ENCODE measurements around the gene SRSF8.
"Not testable (repeated sequence)": the region's sequence is repeated elsewhere in the genome, so short reads cannot be mapped to it uniquely, and the experiment has no call there.

The SRSF8 gene

DNA sequence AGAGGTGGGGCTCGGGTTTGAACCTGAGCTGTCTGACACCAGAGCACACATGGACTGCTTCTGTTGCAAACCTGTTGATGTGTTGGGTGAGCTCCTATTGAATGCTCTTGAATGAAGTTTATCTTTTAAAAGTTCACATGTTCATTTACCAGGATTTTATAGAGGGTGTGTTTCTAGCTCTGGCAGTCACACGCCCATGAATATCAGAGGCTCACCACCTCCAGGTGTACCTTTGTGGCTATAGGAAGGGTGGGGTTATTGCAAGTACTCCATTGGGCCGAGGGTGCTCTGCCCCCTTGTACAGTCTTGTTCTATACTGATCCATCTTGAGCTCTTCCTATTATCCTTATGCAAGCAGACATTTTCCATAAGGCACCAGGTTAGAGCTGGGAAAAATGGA is 32.1 kb downstream of the SRSF8 start:
- DNase-seq (ENCODE audit: low read depth), result no peak

DNA sequence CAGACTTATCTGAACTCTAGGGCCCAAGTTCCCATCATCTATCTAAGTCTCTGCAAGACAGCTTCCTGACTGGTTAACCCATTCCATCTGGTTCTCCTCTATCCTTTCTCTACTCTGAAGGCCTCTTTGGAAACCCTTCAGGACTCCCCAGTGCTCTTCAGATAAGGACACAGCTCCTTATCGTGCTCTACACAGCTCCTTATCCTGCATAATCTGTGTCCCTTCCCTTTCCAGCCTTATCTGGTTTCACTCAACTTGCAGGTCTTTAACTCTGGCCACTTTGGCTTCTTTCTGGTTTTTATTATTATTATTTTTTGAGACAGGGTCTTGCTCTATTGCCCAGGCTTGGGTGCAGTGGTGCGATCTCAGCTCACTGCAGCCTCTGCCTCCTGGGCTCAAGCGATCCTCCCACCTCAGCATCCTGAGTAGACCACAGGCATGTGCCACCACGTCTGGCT is 33.5 kb downstream of the SRSF8 start:
- DNase-seq (ENCODE audit: low read depth), result no peak

DNA sequence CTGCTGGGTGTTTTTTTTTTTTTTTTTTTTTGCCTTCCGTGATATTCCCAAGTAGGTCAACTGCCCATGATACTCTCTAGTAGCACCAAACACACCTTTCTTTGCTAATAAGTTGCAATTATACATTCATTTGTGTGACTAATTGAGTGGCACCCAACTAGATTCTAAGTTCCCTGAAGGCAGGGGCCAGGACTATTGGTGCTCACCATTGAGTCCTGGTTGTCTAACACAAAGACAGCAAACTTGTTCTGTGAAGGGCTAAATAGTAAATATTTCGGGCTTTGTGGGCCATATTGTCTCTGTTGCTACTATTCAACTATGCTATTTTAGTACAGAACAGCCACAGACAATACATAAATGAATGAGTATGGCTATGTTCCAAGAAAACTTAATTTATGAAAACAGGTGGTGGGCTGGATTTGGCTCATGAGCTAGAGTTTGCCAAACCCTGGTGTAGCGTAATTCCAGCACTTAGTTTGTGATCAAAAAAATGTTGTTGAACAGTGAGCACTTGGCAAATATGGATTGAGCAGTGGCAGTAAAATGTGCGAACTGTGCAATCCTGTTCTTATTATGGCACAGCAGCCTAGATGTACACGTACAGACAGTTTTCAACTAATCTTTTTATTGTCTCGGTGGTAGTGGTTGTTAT is 34.3 kb downstream of the SRSF8 start:
- DNase-seq (ENCODE audit: low read depth), result no peak

DNA sequence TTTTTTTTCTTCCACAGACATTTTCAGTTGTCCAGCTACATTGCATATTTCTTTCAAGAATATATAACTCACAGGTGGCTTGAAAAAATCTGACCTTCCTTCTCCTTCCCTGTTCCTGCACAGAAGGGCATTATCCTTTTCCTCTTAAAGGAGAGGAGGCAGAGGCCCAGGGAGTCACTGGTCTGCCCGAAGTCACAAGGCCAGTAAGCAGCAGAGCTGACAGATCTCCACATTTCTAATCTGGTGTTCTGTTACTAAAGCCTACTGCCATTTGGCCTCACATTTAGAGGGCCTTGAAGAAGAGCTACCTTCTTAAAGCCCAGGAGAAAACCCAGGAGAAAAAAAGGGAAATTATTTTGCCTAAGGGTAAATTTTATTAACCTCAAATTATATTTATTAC is 35.2 kb downstream of the SRSF8 start:
- no peak for DNase-seq (ENCODE audit: low read depth)

DNA sequence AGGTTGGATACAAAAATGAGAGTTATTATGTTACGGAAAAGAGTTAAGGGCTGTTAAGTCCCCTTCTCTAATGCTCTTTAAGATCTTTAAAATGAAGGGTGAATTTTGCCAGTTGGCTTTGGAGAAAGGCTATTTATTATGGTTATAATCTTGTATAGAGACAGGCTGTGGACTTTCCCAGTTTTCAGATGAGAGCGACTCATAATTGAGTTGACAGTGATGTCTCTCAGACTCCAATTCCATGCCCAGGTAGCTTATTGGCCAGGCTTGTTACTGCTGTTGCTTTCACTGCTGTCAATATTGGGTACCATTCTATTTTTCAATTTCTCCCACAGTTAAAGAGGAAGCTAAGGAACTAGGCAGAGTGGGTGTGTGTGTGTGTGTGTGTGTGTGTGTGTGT is 36.0 kb downstream of the SRSF8 start:
- no peak for DNase-seq (ENCODE audit: low read depth)

DNA sequence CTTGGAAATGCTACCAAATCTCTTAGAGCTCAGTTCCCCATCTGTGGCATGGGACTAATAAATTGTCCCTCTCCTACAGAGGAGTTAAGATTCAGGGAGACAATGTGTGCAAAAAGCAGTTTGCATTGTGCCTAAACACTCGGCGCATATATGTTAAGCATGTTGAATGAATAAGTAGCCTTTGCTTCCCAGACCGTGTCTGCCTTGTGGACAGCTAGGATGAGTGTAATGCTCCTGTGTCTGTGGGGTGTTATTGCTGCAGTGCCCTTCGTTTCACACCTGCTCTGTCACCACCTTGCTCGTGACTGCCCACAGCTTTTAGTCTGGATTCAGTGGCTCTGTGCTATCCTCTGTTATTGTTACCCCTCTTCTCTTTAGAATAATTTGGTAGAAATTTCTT is 37.0 kb downstream of the SRSF8 start:
- no peak for DNase-seq (ENCODE audit: low read depth)

DNA sequence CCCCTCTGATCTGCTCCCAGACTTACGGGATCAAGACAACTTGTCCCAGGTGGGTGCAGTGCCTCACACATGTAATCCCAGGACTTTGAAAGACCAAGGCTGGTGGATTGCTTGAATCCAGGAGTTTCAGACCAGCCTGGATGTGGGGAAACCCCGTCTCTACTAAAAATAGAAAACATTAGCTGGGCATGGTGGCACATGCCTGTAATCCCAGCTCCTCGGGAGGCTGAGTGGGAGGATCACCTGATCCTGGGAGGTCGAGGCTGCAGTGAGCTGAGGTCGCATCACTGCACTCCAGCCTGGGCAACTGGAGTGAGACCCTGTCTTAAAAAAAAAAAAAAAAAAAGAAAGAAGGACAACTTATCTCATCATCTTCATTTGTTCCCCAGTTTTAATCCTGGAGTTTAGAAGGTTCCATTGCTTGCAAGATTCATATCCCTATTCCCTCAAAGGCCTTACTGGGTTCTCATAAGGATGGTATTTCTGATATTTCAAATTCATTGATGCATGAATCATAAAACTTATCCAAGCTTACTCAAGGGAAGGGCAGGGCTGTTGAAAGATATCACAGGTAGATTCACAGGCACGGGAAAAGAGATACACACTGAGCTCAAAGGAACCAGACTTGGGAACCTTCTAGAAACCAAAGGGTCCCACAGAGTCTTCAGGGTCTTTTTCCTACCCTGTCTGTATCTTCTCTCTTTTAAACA is 37.6 kb downstream of the SRSF8 start:
- DNase-seq (ENCODE audit: low read depth), result no peak

DNA sequence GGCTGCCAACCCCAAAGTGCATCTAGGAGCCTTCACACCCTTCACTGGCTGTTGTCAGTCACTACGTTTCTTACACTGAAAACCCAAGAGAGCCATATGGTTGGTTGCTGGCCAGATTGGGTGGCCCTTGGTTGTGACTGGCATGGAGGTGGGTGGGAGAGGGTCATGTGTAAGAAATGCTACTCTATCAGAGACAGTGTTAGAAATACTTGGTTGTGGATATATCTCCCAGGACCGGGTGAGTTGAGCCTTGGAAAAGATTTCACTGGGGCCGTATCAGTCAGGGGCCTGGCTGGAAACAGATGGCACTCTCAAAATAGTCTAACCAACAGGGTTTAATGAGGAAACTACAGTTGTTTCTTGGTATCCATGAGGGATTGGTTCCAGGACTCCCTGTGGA is 38.1 kb downstream of the SRSF8 start:
- DNase-seq (ENCODE audit: low read depth), result no peak

DNA sequence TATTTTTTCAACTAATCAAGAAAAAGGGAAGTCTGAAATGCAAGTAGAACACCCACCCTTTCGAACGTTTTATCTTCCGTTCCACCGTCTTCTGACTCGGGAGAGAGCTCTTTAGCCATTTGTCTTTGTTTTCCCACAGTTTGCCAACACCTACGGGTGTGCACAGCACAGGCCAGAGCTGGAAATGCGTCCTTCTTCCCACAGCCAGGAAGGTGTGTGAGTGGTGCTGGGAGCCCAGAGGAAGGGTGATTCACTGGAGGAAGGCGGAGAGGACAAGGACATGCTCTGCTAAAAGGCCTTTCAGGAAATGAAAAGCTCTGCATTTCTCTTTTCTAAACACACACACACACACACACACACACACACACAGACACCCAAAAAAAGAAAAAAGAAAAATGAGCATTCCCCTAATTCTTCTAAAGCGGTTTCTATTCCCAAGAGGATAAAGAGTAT is 41.5 kb downstream of the SRSF8 start:
- DNase-seq (ENCODE audit: low read depth), result no peak

DNA sequence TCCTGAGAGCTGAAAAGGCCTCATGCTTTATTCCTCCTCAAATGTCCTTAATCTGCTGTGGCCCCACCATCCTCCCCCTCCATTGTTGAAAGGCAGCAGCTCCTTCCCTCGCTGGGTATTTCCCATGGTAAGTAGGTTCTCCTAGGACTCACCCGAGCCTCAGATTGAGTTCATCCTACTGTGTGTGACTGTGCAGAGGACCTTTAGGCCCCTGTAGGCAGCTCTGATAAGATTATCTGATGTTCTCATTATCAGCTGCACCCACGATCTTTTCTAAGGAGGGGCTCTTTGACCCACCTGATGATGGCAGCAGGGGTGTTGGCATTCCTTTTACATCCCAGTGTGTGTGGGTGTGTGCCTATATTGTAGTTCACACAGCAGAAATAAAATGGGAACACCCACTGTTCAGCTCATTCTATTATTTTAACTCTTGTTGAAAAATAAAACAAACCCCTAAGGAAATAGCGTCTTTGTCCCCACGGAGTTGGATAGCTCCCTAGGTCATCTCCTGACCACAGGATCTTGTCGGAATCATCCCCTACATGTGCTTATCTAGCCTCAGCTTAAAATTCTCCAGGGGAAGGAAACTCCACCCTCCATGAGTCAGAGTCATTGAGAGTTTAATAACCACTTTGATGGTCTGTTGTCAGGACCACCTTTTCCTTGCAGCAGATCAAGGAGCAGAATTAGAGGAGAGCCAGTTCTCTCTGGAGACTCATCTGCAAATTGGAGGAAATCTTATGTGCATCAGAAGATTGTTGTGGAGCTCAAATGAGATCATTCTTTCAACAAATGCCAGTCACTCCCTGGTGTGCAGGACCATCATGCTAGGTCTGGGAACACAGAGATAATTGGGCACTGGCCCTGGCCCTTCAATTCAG is 42.2 kb downstream of the SRSF8 start:
- DNase-seq (ENCODE audit: low read depth), result no peak

DNA sequence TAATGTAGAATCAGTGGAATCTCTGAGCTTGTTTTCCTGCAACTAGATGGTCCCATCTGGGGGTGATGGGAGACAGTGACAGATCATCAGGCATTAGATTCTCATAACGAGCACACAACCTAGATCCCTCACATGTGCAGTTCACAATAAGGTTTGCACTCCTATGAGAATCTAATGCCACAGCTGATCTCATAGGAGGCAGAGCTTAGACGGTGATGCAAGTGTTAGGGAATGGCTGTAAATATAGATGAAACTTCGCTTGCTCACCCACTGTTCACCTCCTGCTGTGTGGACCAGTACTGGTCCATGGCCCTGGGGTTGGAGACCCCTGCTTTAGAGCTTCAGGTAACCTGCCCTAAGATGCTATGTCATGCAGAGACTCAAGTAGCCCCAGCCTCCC is 44.8 kb downstream of the SRSF8 start:
- not testable (repeated sequence) for DNase-seq (ENCODE audit: low read depth)

DNA sequence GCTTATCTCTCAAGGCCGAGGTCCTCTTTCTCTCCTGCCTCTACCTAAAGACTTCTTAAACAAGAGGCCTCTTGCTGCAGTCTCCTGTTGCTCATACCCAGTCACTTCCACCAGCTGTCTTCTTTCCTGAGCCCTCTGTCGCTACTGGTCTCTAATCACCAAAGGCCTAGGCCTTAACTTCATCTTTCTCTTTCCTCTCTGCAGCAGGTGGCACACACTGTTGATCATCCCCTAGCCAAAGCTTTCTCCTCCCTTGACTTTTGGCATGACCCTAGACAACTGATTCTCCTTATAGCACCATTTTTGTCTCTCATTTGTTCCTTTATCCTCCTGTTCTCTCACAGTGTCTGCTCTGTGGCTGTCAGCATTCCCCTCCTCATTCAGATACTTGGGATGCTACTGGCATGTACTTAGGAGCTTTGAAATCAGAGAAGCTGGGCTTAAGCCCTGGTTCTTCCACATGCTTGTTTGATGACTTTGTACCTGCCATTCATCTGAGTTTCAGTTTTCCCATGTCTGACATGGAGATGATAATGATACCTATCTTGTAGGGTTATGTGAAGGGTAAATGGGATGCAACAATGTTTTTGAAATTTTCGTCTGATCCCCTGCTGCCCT is 45.3 kb downstream of the SRSF8 start:
- DNase-seq (ENCODE audit: low read depth), result no peak

DNA sequence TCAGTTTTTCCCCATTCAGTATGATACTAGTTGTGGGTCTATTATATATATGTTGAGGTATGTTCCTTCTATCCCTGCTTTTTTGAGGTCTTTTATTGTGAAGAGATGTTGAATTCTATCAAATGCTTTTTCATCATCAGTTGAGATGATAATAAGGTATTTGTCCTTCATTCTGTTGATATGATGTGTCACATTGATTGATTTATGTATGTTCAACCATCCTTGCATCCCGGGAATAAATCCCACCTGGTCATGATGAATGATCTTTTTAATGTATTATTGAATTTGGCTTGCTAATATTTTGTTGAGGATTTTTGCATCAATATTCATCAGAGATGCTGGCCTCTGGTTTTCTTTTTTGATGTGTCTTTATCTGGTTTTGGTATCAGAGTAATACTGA is 48.9 kb downstream of the SRSF8 start:
- no peak for DNase-seq (ENCODE audit: low read depth)

DNA sequence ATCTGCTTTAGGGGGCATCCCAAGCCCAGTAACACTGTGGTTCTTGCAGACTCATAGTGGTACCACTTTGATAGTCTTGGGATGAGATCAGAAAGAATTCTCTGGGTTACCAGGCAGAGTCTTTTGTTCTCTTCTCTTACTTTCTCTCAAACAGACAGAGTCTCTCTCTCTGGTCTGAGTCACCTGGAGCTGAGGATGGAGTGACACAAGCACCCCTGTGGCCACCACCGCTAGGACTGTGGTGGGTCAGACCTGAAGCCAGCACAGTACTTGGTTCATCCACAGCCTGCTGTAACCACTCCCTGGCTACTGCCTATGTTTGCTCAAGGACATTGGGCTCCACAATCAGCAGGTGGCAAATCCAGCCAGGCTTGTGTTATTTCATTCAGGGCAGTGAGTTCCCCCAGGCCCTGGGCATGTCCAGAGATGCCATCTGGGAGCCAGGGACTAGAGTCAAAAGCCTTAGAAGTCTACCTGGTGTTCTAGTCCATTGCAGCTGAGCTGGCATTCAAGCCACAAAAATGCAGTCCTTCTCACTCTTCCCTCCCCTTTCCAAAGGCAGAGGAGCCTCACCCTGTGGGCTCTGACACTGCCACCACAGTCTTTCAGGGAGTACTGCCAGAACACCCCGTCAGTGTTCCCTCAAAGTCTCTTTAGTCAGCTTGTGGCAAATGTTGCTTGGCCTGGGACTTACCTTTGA is 52.8 kb downstream of the SRSF8 start:
- no peak for DNase-seq (ENCODE audit: low read depth)

Data from stimulated activated CD8-positive, alpha-beta memory T cell treated with anti-CD3 and anti-CD28 coated beads, Interleukin-4, amount 100 ng/mL, for 24 hours (primary cell).